GM15510 (cell line): ENCODE data around the gene C1GALT1.
A peak's percentile ranks its signal among the peaks of the same experiment; 100 is the strongest.

Experiments
- POLR2A ChIP-seq: IDR thresholded peaks from 3 replicates; pipeline ENCODE4 v1.6.1; 2011; ENCODE audit warnings: borderline replicate concordance; ENCODE audit not compliant: insufficient read length; ENCODE audit errors: extremely low read depth

C1GALT1 gene

DNA sequence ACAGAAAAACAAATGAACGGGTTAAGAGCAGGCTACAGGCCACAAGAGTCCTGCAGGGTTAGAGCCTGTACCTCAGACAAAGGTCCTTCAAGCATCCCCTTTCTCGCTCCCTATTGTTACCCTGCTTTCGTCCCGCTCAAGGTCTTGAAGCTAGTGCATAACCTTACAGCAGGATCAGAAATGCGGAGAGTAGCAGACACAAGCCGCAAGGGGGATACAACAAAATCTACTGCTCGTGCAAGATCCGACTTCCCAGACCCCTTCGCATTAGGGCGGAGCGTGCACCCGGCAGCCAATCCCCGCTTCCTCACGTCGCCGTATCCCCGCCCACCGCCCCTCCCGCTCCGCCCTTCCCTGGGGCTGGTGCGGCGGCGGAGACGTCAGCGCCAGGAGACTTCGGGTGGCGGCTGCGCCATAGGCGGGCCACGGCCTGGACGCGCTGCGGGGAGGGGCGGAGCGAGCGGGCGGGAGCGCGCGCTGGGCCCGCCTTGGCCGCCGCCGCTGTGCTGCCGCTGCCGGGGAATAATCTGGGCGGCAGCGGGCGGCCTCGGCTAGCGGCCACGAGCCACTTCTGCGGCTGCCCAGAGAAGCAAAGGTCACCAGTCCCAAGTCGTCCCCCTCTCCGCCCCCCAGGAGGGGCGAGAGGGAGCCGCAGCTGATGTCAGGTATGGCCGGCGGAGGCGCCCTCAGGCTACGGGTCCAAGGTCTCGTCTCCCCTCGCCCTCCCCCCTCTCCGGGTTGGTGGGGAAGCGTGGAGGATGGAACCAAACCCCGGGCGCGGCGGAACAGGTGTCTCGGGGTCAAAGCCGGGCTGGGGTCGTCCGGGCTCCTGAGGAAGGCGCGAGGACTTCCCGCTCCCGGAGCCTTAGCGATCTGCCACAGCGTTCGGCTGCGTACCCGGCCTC is at the start of gene C1GALT1:
TSS of gene C1GALT1 (plus strand) at position 389 of the 905 bp plus-strand sequence. CDS start 51,776 bp downstream, outside the sequence.
- peak; percentile 76 for TF ChIP-seq POLR2A

DNA sequence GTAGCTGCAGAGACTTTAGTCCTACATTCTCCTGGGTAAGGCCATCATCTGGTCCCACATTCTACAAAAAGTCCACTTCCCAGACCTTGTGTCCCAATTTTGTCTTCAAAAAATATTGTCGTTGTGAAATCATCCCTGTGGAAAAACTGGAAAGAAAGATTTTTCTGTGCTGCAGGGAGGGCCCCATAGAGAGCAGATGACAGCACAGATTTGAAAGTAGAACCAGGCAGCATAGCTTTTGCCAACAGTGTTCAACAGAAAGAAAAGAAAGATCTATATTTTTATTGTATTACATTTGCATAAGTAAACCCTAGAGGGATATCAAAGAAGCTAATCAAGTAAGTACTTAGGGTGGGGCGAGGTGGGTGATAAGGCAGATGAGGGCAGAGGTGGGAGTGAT is 48.3 kb upstream of the C1GALT1 start:
- no peak for TF ChIP-seq POLR2A

DNA sequence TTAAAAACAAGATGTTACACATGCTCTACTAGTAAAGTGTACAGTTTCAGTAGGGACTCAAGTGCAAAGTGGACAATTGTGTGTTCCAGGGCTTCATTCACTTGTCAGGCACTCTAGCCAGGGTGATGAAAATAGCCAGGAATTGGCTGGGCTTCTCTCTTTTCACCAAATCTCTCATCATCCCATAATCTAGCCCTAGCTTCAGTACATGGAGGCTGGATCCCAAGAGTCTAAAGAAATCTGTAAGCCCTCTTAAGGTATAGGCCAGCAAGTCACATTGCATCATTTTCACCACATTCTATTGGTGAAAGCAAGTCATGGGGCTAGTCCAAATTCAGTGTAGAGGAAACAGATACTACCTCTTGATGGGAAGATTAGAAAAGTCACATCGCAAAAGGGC is 47.3 kb upstream of the C1GALT1 start:
- no peak for TF ChIP-seq POLR2A

DNA sequence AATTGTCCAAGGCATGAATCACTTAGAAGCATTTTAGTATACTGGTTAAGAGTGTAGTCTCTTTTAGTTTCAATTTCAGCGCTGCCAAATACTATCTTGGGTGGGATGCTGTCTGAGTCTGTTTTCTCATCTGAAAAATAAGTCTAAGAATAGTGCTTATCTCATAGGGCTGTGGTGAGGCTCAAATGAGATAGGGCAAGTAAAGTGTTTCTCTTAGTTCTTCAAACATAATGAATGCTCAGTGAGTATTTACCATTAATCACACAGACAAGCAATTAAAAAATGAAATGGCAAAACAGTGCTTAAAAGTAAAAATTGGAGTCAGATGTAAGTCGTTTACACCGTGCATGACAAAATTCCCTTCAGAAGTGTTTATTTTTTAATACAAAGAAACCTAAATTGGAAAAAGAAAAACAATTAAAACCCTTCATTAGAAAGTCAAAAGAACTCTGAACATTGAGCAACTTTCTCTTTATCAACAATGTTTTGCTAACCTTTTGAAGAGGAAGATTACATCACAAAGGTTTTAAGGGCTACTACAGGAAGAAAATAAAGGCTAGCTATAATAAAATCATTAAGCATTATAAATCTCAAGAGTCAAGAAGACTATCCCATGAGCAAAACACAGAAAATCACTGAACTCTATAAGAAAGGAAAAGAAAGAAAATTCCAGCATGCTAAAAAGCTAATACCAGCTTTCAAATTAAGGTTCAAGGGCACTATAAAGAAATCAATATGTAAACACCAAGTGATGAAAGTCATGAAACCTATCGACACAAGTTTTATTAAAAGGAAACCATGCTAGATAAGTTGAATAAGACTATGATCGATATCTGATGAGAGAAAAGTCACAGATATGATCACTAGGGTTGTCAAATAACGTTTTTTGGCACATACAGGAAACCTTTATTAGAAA is 45.6 kb upstream of the C1GALT1 start:
- no peak for TF ChIP-seq POLR2A

DNA sequence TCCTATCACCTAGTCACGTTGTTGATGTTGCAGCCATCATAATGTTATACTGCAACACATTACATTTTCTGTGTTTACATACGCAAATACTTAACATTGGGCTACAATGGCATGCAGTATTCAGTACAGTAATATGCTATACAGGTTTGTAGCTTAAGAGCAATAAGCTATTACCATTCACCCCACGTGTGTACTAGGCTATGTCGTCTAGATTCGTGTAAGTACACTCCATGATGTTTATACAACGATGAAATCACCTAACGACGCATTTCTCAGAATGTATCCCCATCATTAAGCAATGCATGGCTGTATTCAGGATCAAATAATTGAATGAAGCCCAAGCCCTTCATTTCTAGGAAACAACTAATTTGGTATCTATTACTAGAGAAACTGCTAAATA is 43.4 kb upstream of the C1GALT1 start:
- TF ChIP-seq POLR2A: no peak

DNA sequence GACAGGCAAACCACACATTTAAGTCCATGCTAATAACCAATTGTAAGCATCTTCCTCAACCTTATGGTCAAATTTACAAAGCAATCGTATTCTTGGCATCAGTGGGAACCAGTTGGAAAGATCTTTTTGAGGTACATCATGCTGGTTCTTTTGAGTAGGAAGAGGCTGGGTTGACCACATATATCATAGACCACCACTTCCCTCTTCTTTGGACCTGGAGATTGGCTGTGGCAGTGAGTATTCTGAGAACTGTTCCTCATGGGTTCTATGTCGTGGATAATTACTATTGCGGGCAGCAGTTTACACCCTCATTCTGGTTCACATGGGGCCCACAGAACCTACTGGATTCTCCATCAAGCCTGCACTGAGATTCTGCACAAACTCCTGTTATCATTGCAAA is 35.5 kb upstream of the C1GALT1 start:
- TF ChIP-seq POLR2A: no peak

DNA sequence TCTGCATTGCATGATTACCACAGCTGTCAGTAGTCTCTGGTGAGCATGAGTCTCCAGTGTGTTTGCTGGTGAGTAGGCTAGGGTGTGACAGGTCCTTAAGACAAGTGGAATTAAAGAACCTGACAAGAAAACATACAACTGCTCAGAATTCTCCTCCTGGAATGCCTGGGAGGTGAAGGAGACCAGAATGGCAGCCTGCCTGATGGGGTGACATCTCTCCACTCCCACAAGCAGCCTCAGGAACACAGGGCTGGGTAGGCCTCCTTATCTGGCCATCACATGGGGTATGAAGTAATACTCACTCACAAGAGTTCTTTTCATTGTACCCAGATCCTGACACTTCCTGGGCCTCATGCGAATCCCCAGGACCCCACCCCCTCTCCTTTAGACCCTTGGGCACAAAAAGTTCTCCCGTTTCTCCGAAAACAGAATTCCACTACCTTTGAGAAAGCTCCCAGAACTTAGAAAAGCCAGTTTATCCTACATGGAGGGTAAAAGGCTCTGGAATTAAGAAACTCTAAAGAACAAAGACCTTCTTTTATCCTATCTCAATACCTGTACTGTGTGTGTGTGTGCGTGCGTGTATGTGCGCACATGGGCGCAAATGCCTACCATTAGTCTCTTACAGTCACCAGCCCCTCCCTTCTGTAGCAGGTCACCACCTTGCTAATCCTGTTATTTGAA is 33.4 kb upstream of the C1GALT1 start:
- TF ChIP-seq POLR2A: no peak

DNA sequence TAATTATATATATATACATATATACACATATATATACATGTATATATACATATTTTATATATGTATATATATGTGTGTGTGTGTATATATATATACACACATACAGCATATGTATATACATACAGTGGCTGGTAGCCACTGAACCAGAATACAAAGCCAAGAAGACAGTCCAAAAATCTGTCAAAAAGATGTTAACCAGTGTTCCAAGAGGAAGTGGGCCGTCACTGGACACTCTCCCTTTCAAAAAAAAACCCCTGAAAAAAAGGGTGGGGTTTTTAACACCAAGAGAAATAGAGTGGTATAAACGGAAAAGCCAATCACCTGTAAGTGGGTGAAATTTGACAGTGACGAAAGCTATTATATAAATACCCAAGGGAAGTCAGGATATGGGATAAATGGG is 31.1 kb upstream of the C1GALT1 start:
- TF ChIP-seq POLR2A: no peak

DNA sequence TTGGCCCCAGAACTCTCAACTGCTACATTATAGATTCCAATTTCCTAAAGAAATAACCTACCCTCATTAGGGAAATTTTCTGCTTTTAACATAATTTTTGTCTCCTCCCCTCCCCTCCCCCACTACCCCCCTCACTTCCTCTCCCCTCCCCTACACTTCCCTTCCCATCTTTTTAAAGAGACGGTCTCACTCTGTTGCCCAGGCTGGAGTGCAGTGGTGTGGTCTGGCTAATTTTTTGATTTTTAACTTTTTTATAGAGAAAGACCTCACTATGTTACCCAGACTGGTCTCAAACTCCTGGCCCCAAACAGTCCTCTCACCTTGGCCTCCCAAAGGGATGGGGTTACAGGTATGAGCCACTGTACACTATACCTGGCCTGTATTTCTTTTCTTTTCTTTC is 30.5 kb upstream of the C1GALT1 start:
- TF ChIP-seq POLR2A: no peak

DNA sequence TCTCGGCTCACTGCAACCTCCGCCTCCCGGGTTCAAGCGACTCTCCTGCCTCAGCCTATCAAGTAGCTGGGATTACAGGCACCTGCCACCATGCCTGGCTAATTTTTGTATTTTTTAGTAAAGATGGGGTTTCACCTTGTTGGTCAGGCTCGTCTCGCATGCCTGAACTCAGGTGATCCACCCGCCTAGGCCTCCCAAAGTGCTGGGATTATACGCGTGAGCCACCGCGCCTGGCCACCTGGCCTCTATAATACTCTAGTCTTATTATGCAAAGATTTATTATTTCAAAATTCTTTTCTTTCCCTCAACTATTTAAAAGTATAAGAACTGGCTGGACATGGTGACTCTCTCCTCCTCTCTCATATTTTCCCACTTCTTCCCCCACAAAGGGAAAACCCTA is 30.0 kb upstream of the C1GALT1 start:
- no peak for TF ChIP-seq POLR2A

DNA sequence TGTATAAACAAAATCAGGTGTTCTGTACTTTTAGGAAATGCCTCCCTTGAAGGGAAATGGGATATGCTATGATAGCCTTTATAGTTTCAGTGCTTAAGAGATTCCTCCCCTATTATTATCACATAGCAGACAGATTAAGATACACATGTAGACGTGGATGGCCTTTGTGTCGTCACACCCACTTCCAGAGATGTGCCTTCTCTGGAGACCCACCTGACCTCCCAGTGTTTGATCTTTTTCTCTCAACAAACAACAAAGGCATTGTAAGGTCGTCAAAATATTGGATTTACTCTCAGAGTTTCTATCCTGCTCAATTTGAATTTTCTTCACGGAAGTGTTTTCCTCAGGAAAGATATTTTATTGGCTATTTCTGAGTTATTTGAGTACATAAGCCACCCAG is 25.7 kb upstream of the C1GALT1 start:
- TF ChIP-seq POLR2A: no peak

DNA sequence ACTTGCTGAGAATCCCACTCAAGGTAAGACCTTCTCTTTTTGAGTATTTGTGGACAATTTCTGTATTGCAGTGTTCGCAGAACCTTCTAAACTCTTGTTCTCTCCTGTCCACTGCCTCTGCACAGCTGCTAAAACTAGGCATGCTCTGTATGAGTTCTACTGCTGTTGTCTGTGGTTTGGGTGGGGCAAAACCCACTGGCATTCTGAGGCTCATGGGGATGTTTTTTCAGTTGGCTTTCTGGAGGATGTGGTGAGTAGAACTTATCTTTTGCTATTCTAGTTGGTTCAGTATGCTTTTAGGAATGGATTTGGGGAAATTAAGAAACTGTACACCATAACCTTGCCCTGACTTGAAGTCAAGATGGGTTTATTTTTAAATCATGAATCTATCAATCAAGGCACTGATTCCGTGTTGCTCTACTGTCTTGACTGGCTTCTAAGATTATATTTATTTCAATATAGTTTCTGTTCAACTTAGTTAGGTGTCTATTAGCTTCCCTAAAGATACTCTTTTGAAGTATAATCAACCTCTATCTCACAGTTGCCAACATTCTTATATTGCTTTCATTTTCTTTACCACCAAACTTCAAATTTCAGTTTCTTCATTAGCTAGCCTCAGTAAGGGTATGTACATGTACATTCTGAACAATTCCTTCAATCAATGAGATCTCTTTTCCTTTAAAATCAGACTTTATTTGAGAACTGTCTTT is 25.0 kb upstream of the C1GALT1 start:
- no peak for TF ChIP-seq POLR2A

DNA sequence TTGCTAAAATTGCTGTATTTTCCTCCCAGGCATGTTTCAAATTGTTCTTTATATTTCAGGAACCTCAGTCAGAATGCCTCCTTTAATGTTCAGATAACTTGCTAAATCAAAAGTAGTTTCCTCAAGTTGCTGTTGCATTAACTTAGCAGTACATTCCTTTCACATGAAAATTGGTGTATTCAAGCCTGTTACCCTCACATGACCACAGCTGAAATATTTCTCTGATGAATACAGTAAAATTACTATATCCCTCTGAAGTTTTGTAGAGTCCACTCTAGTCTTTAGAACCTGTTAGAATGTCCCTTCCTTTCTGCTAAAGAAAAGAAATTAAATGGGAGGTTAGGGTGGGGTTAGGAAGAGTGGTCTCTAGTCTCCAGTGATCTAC is 24.5 kb upstream of the C1GALT1 start:
- TF ChIP-seq POLR2A: no peak

DNA sequence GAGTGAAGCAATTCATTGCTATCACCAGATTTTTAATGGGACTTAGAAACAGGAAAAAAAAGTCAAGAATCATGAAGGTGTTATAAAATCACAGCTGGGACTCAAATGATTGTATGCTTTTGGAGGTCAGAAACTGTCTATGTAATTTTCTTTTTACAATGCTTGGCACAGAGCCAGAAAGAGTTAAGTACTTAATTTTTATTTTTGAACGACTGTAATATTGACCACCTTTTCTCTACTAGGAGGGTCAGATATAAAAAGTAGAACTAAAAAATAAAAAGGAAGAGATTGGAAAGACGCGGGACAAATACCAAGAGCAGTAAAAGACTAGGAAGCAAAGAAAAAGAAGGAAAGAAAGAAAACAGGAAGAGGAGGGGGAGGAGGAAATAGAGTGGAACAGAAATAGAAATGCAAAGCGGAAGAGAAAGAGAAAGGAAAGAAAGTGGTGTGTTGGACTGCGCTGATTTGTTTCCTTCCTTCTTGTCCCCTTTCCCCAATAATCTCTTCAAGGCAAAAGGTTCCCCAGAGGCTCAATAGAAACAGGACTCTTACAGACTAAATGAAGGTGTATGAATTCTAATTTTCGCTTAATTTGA is 23.2 kb upstream of the C1GALT1 start:
- no peak for TF ChIP-seq POLR2A

DNA sequence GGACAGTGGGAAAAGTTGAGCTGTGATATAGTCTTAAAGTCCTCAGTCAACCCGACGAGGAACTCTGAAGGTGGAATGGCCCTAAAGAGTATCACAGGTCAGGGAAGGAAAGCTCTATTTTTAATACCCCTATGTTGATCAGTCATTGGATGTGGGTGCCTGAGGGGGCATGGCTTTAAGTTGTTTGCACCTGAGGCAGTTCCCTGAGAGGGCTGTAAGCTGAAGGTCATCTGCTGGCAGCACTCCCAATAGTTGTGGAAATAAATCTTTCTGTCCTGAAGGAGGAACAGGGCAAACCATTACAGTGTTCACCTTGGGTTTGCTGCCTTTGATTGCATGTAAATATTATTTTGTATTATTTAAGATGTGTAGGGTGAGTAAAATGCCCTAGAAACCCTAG is 17.8 kb upstream of the C1GALT1 start:
- TF ChIP-seq POLR2A: no peak

DNA sequence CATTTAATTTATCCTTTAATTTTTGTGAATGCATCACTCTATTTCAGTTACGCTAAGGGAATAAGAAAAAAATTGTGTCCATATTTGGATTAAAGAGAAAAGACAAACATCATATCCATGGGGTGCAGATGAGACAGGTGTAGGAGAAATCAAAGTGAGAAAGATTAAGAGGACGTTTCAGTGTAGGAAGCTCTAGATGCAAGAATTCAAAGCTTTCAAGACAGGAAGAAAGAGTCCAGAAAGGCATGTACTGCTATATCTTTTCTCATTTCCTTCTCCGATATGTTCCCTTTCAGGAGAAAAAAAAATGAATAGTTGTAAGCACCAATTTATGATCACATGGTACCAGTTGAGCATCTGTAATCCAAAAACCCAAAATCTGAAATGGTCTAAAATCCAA is 17.0 kb upstream of the C1GALT1 start:
- TF ChIP-seq POLR2A: no peak
